Loucy (cell line): ENCODE results near the gene ANKRD34A.

ENCODE experiments used
- H2AFZ ChIP-seq: fragments of 200-600 bp; sonication (generic); 2 replicates; pipeline ENCODE4 v1.6.0; 2016; ENCODE audit warnings: antibody characterized with exemption, mild to moderate bottlenecking, low read length, moderate library complexity
- H3F3A ChIP-seq: fragments of 200-600 bp; 2 replicates; pipeline ENCODE4 v1.6.0; 2016; ENCODE audit warnings: antibody characterized with exemption, low read depth, mild to moderate bottlenecking
- H3K27me3 ChIP-seq: fragments of 200-600 bp; sonication (generic); 2 replicates; pipeline ENCODE4 v1.6.1; 2014; ENCODE audit warnings: low read length, mild to moderate bottlenecking; ENCODE audit not compliant: insufficient read depth, poor library complexity, severe bottlenecking
- H3K36me3 ChIP-seq: fragments of 200-600 bp; sonication (generic); 2 replicates; pipeline ENCODE4 v1.6.1; 2016; ENCODE audit warnings: low read length; ENCODE audit not compliant: insufficient read depth
- H3K4me1 ChIP-seq: fragments of 200-600 bp; sonication (generic); 2 replicates; pipeline ENCODE4 v1.5.1; 2014; ENCODE audit warnings: low read length, mild to moderate bottlenecking; ENCODE audit not compliant: insufficient read depth, poor library complexity, severe bottlenecking
- H3K4me2 ChIP-seq: fragments of 200-600 bp; sonication (generic); 2 replicates; pipeline ENCODE4 v1.6.0; 2014; ENCODE audit warnings: antibody characterized with exemption, low read length, low read depth, mild to moderate bottlenecking; ENCODE audit not compliant: poor library complexity, severe bottlenecking
- H3K4me3 ChIP-seq: fragments of 200-600 bp; sonication (generic); 2 replicates; pipeline ENCODE4 v1.5.1; 2014; ENCODE audit warnings: low read length, mild to moderate bottlenecking, mixed read lengths; ENCODE audit not compliant: poor library complexity, severe bottlenecking
- H3K79me2 ChIP-seq: fragments of 200-600 bp; sonication (generic); 2 replicates; pipeline ENCODE4 v1.6.1; 2014; ENCODE audit warnings: low read length; ENCODE audit not compliant: insufficient read depth
- H3K9ac ChIP-seq: fragments of 200-600 bp; sonication (generic); 2 replicates; pipeline ENCODE4 v1.6.0; 2014; ENCODE audit warnings: mild to moderate bottlenecking, low read depth, low read length, moderate library complexity; ENCODE audit not compliant: poor library complexity, severe bottlenecking
- H3K9me2 ChIP-seq: fragments of 200-600 bp; sonication (generic); replicated peaks from 2 replicates; pipeline ENCODE4 v1.6.1; 2016; ENCODE audit warnings: low read depth, low read length, mixed read lengths
- H3K9me3 ChIP-seq: fragments of 200-600 bp; sonication (generic); 2 replicates; pipeline ENCODE4 v1.6.1; 2014; ENCODE audit warnings: mild to moderate bottlenecking, antibody characterized with exemption, low read length, low read depth; ENCODE audit not compliant: insufficient read depth
- H4K20me1 ChIP-seq: fragments of 200-600 bp; sonication (generic); 2 replicates; pipeline ENCODE4 v1.6.0; 2014; ENCODE audit warnings: antibody characterized with exemption, low read length, mild to moderate bottlenecking; ENCODE audit not compliant: insufficient read depth, poor library complexity, severe bottlenecking
- CTCF ChIP-seq: fragments of 200-600 bp; sonication (generic); conservative IDR thresholded peaks from 2 replicates; pipeline ENCODE4 v1.5.1; 2014; ENCODE audit warnings: mild to moderate bottlenecking, antibody characterized with exemption, low read length
- EZH2phosphoT487 ChIP-seq: fragments of 200-600 bp; IDR thresholded peaks from 2 replicates; pipeline ENCODE4 v1.6.1; 2018; ENCODE audit warnings: antibody characterized with exemption, mild to moderate bottlenecking, moderate library complexity, borderline replicate concordance

Gene ANKRD34A

GRCh38 chr1:145960468-145961108, 3.8 kb downstream of the ANKRD34A start:
- peaks cover 59% of the 10 kb centered on the region for H3K79me2 ChIP-seq
- H3K27me3 ChIP-seq, result no peaks in the 10 kb centered on the region
- H3K4me3 ChIP-seq, result peak overlapping the region; percentile 79
- H3K9ac ChIP-seq, result peak overlapping the region; percentile 86
- peak overlapping the region; percentile 87 for H2AFZ ChIP-seq
- no peak for TF ChIP-seq EZH2phosphoT487
- no peak for TF ChIP-seq CTCF
- H3K4me2 ChIP-seq, result peak overlapping the region; percentile 83
- H3K36me3 ChIP-seq, result no peaks in the 10 kb centered on the region
- H4K20me1 ChIP-seq, result peaks cover 7% of the 10 kb centered on the region
- no peaks in the 10 kb centered on the region for H3K9me3 ChIP-seq
- no peaks in the 10 kb centered on the region for H3K9me2 ChIP-seq
- peaks cover 58% of the 10 kb centered on the region for H3K4me1 ChIP-seq
- 0 out of 2 replicates have a peak, but pooled peaks cover 8% of the 10 kb centered on the region for H3F3A ChIP-seq

GRCh38 chr1:145959957-145960467, 4.4 kb downstream of the ANKRD34A start:
- H3K9me3 ChIP-seq, result no peaks in the 10 kb centered on the region
- H3K4me1 ChIP-seq, result peaks cover 61% of the 10 kb centered on the region
- H3K27me3 ChIP-seq, result no peaks in the 10 kb centered on the region
- peaks cover 7% of the 10 kb centered on the region for H4K20me1 ChIP-seq
- peak overlapping the region; percentile 83 for H3K4me2 ChIP-seq
- 0 out of 2 replicates have a peak, but pooled peaks cover 8% of the 10 kb centered on the region for H3F3A ChIP-seq
- H2AFZ ChIP-seq, result peak overlapping the region; percentile 87
- peak overlapping the region; percentile 79 for H3K4me3 ChIP-seq
- H3K9ac ChIP-seq, result peak overlapping the region; percentile 86
- no peaks in the 10 kb centered on the region for H3K9me2 ChIP-seq
- no peaks in the 10 kb centered on the region for H3K36me3 ChIP-seq
- no peak for TF ChIP-seq EZH2phosphoT487
- no peak for TF ChIP-seq CTCF
- peaks cover 59% of the 10 kb centered on the region for H3K79me2 ChIP-seq

GRCh38 chr1:145959333-145959732, 5.0 kb downstream of the ANKRD34A start:
- peak overlapping the region; percentile 86 for H3K9ac ChIP-seq
- no peak for TF ChIP-seq CTCF
- TF ChIP-seq EZH2phosphoT487, result no peak

More at GRCh38 chr1:145959333-145959732, 5.0 kb downstream of the ANKRD34A start:
- no peaks in the 10 kb centered on the region for H3K9me3 ChIP-seq
- no peaks in the 10 kb centered on the region for H3K9me2 ChIP-seq
- H4K20me1 ChIP-seq, result peaks cover 13% of the 10 kb centered on the region
- H3K4me2 ChIP-seq, result peak overlapping the region; percentile 83
- H3K4me3 ChIP-seq, result peak overlapping the region; percentile 79
- H3K27me3 ChIP-seq, result no peaks in the 10 kb centered on the region
- H3K79me2 ChIP-seq, result peaks cover 64% of the 10 kb centered on the region
- H3K36me3 ChIP-seq, result no peaks in the 10 kb centered on the region
- H2AFZ ChIP-seq, result no peak overlapping the region
- 0 out of 2 replicates have a peak, but pooled peaks cover 8% of the 10 kb centered on the region for H3F3A ChIP-seq
- H3K4me1 ChIP-seq, result peaks cover 68% of the 10 kb centered on the region
